Stimulated activated naive CD8-positive, alpha-beta T cell treated with anti-CD3 and anti-CD28 coated beads, Interleukin-15, Interleukin-2, amounts not matched to agents 100 U/mL and 50 U/mL, for 24 hours (primary cell): ENCODE measurements around the gene AK6.
"Not testable (repeated sequence)": the region's sequence is repeated elsewhere in the genome, so short reads cannot be mapped to it uniquely, and the experiment has no call there.

ENCODE experiments used
- ATAC-seq: fragments of 150-1000 bp; cut with Tn5 transposase; one replicate; pipeline ENCODE4 v1.10.0; 2021
- DNase-seq: peaks from one replicate; pipeline ENCODE4 v3.0.0; 2021

The AK6 gene

GRCh38 chr5:69335341-69335935 is 33.9 kb downstream of the AK6 start:
- DNase-seq (no peak), ATAC-seq (no peak)

GRCh38 chr5:69334793-69335268 is 34.5 kb downstream of the AK6 start:
- DNase-seq (peak; percentile 84), ATAC-seq (peak; percentile 79)

GRCh38 chr5:69333668-69334315 is 35.5 kb downstream of the AK6 start:
- not testable (repeated sequence) for DNase-seq, ATAC-seq

- ATAC-seq (no peak), DNase-seq (no peak)
Measured at GRCh38 chr5:69331528-69332445, 37.5 kb downstream of the AK6 start.

GRCh38 chr5:69329905-69330489 is 39.3 kb downstream of the AK6 start:
- no peak for ATAC-seq
- DNase-seq: no peak

- ATAC-seq: no peak
- DNase-seq: no peak
Measured at GRCh38 chr5:69326365-69326764, 43.0 kb downstream of the AK6 start.

- DNase-seq (no peak), ATAC-seq (no peak)
Measured at GRCh38 chr5:69317391-69317790, 51.9 kb downstream of the AK6 start.

GRCh38 chr5:69315972-69316371 is 53.3 kb downstream of the AK6 start:
- ATAC-seq (no peak), DNase-seq (no peak)

GRCh38 chr5:69313428-69313827 is 55.9 kb downstream of the AK6 start:
- no peak for DNase-seq
- ATAC-seq: no peak

- DNase-seq (no peak), ATAC-seq (no peak)
Measured at GRCh38 chr5:69312459-69313160, 56.7 kb downstream of the AK6 start.

- DNase-seq (no peak), ATAC-seq (no peak)
Measured at GRCh38 chr5:69309380-69309779, 59.9 kb downstream of the AK6 start.

- ATAC-seq (peak; percentile 36), DNase-seq (no peak)
Measured at GRCh38 chr5:69308046-69308553, 61.2 kb downstream of the AK6 start.

GRCh38 chr5:69305512-69305911 is 63.8 kb downstream of the AK6 start:
- DNase-seq: no peak
- ATAC-seq: no peak
